Stimulated activated CD4-positive, alpha-beta T cell treated with anti-CD3 and anti-CD28 coated beads, Interleukin-1b, Interleukin-23, amount 100 ng/mL, for 48 hours (primary cell): ENCODE results near the gene DNAH3.
"Not testable (repeated sequence)": the region's sequence is repeated elsewhere in the genome, so short reads cannot be mapped to it uniquely, and the experiment has no call there.

ENCODE experiments used
- DNase-seq: peaks from one replicate; pipeline ENCODE4 v3.0.0-alpha.2; 2020

The DNAH3 gene

DNA sequence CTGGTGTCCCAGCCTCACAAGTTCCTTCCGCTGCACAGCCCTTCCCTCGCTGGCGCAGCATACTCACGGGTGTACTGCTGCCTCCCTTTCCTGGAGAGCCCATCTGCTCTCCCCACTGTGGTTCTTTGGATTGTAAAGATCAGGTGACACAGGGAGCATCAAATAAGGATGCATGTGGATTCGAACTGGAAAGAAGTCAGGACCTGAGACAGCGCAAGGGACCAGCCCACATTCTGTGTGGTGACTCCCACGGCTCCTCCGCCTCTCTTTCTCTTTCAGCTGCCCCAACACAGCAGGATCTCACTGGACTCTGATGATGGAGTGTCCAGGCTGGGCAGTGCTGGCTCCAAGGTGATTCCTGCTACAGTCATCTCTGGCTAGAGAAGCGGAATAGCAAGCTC lies 15.9 kb upstream of the DNAH3 start:
- DNase-seq = no peak

DNA sequence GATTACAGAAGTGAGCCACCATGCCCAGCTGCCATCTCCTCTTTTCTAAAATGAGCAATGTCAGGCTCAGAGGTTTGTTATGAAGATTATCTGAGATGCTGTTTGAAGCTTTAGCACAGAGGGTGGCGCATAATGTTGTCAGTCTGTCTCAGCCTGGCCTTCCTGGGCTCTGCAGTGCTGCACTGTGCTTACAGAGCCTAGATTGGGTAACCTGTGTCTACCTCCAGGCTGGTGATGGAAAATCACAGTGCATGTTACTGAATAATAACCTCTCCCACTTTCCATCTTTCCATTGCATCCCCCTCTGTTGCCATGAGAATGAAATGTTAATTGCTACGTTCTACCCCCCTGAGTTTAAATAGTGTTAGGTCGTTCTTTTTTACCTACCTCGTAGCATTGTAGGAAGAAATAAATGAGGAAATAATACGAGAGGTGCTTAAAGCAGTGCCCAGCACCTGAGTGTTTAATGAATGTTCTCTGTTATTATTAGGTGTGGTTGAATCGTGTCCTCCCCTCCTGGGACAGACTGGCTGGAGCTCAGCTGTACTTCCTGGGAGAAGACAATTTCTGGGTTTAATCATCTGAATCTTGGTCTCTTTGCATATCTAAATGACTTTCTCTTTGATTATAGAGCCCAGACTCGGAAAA lies 14.0 kb upstream of the DNAH3 start:
- no peak for DNase-seq

DNA sequence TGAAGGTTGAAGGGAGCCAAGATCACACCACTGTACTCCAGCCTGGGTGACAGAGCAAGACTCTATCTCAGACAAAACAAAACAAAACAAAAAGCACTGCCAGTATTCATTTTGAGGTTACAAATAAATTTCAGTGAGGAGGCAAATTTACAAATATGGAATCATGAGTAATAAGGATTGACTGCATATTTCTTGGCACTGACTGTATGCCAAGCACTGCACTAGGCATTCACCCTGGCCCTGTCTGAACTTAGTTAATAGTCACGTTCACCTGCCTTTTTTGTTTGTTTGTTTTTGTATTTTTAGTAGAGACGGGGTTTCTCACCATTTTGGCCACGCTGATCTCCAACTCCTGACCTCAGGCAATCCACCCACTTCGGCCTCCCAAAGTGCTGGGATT lies 12.9 kb upstream of the DNAH3 start:
- no peak for DNase-seq

DNA sequence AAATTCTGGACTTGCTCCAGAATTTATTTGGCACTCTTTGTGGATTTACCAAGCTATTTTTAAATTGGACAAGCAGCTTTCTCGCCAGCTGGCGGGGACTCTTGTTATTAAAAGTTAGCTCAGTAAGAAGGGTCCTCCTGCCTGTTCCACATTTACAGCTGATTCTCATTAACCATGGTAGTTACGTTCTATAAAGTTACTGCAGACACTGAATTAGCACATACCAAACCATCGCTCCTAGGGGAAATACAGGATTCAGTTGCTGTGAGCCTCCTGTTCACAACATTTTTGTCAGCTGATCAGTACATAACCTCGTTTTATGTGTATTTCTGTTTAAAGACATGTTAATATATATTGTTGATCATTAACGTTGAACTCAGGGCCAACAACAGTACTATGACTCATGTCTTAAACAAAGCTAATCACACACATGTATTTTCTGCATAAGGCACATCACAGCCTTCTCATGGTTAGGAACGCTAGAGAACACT lies 12.1 kb upstream of the DNAH3 start:
- DNase-seq = no peak

DNA sequence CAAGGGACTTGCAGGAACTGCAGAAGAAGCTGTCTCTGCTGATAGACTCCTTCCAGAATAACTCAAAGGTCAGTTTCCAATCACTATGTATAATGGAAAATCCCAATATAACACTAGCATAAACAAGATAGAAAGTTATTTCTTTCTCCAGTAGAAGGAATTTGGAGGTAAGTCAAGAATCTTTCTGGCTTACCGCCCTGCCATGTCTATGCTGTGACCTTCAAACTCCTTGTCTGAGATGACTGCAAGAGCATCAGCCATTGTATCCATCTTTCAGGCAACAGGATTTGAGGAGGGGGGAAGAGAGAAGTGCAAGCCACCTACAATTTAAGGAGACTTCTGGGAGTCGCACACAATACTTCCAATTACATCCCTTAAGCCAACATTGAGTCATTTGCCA lies 10.6 kb upstream of the DNAH3 start:
- DNase-seq = no peak

DNA sequence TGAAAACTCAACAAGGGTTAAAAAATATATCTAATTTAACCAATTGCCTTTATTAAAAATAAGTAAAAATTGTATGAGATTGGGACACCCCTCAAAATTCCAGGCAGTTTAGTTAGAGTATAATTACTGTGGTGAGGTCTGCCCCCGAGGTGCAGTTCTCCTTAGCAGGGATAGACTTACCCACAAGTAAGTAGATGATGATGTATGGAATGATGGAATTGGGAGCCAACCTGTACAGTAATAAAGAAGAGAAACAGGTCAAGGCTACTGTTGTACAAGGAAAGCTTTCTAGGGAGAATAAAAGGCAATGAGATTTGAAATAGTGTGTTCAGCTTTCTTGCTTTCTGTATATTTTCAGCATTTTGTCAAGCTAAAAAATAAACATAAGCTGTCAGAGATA lies 9.6 kb upstream of the DNAH3 start:
- DNase-seq = no peak

DNA sequence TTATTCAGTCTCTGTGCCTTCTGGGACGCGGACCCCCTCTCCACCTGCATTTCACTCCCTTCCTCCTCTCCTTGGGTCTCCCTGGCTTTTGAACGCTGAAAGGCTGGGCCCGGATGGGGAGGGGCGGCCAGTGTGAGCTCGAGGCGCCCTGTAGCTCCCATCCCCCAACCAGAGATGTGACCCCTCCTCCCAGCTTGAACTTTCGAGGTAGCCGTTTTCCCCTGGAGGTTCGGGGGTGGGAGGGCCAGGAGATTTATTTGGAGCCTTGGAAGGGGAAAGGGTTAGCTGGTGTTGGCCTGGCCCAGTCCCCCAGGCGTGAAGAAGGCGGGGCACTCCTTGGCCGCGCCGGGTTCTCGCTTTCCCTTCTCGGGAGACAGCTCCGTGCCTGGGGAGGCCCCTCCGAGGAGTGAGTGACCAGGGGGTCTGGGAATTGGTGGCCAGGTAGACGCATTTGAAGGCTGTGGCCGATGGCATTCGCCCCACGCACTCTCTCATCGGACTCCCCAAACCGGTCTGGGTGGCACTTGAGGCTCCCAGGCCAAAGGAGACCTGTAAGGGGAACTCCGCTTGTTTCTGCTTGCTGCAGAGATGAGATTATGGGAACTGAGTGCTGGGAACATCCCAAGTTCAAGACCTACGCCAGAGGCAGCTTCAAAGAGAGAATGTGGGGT lies 8.8 kb upstream of the DNAH3 start:
- no peak for DNase-seq

DNA sequence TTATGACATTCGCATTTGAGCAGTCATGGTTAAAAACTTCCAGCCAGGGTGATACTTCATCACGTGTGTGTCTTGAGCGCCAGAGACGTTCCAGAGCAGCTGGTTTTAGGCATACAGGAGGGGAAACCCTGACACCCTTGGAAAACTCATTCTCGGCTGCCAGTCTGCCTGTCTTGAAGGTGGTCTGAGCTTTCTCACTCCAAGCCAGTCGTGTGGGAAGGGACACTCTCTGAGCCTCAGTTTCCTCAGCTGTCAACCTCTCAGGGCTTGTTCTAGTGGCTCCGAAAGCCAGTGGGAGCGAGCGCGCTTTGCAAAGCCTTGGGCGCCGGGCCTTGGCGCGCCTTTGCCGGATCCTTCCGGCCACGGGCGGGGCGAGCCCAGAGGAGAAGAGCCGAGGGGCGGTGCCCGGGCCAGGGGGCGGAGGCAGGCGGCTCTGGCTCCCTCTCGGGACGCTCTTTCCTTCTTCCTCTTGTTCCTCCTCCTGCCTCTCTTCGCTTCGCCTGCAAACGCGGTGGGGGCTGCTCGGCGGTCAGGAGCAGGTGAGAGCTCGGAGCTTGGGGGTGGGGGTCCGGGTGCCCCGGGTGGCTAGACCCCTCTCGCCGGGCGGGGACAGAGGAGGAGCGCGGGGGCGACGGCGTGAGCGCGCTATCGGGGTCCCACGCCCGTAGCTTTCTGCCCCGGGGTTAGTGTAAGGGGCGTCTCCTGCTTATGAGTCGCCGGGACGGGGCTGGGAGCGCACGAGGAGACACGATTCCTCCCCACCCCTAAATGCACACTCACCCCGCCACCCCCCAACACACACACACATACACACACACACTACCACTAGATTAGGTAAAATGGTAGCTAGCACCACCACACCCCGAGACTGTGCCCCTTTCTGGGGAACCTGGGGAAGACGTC lies 7.8 kb upstream of the DNAH3 start, which contains the start of gene LDAF1:
LDAF1 (plus strand) TSS at position 467 of the 903 bp plus-strand sequence. CDS start 2,509 bp downstream, outside the sequence.
- DNase-seq = peak; percentile 72

DNA sequence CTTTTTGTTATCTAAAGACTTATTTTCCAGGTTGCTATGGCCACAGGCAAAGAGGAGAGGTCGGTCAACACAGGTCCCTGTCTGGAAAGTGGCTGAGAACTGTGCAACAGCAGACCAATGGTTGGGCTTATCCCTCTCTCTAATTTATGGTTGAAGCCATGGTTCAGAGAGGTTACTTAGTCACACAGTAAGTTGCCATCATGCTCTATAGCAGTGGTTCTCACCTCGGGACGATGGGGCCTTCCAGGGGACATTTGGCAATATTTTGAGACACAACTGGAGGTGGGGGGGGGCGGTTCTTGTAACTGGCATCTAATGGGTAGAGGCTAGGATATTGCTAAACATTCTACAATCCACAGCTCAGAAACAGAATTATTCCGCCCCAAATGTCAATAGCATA lies 7.0 kb upstream of the DNAH3 start:
- no peak for DNase-seq

DNA sequence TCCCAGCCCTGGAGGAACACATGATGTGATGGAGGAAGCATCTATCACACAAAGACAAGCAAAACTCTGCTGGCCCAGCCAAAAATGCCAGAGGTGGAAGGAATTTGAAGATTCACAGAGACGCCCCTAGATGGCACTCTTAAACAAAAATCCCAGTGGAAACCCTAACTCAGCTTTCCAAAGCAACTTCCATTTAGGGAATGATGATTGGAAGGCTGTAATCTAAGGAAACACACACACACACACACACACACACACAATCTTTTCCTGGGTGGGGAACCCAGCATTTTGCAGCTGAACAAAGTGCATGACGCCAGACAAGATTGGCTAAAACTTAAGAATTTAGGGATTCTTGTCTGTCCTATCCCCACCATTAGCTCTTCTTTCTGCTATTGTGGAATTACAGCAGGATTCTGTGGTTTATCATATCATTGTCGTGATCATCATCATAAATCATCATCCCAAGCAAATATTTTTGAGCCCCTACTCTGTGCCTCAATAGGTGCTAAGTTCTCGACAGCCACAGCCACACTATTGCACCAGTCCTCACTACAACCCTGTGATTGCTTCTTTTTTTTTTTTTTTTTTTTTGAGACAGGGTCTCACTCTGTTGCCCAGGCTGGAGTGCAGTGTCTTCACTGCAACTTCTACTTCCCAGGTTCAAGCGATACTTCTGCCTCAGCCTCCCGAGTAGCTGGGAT lies 6.3 kb upstream of the DNAH3 start:
- DNase-seq = no peak

DNA sequence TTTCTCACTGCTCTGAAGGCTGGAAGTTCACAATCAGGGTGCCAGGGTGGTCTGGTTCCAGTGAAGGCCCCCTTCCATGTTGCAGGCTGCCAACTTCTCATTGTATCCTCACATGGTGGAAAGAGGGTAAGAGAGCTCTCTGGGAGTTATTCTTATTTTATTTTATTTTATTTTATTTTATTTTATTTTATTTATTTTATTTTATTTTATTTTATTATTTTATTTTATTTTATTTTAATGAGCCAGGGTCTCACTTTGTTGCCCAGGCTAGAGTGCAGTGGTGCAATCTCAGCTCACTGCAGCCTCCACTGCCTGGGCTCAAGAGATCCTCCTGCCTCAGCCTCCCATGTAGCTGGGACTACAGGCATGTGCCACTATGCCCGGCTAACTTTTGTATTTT lies 5.4 kb upstream of the DNAH3 start:
- DNase-seq = not testable (repeated sequence)

DNA sequence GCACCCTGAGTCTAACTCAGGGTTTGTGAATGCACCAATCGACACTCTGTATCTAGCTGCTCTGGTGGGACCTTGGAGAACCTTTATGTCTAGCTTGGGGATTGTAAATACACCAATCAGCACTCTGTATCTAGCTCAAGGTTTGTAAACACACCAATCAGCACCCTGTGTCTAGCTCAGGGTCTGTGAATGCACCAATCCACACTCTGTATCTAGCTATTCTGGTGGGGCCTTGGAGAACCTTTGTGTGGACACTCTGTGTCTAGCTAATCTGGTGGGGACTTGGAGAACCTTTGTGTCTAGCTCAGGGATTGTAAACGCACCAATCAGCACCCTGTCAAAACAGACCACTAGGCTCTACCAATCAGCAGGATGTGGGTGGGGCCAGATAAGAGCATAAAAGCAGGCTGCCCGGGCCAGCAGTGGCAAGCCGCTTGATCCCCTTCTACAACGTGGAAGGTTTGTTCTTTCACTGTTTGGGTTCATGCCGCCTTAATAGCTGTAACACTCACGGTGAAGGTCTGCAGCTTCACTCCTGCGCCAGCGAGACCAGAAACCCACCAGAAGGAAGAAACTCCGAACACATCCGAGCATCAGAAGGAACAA lies 2.6 kb upstream of the DNAH3 start:
- DNase-seq = not testable (repeated sequence)

DNA sequence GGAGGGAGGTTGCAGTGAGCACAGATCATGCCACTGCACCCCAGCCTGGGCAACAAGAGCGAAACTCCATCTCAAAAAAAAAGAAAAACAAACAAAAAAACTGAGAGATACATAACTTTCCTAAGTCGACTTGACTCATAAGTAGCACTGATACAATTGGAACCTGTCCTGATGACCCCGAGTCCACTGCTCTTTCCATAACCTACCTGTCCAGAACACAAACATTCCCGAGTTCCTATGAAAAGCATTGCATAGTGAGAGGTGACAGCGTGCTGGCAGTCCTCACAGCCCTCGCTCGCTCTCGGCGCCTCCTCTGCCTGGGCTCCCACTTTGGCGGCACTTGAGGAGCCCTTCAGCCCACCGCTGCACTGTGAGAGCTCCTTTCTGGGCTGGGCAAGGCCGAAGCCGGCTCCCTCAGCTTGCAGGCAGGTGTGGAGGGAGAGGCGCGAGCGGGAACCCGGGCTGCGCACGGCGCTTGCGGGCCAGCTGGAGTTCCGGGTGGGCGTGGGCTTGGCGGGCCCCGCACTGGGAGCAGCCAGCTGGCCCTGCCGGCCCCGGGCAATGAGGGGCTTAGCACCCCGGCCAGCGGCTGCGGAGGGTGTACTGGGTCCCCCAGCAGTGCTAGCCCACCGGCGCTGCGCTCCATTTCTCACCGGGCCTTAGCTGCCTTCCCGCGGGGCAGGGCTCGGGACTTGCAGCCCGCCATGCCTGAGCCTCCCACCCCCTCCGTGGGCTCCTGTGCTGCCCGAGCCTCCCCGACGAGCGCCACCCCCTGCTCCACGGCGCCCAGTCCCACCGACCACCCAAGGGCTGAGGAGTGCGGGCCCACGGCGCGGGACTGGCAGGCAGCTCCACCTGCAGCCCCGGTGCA lies 1.7 kb upstream of the DNAH3 start:
- DNase-seq = not testable (repeated sequence)

DNA sequence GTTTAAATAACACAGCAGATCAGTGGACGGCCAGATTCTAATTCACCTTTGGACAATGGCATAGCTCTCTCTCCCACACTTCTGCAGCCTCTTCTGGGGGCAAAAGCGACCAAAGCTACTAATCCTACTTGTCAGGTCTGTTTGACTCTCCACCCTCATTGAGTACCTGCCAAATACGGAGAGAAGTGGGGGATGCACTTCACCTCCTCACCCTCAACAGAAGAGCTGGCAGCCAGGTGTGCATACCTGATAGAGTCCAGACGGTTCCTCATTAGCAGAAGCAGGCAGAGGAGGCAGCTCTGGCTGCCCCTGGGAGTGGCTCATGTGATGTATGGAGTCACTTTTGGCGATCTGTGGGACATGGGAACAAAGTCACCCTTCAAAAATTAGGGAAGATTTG lies 4.9 kb downstream of the DNAH3 start:
- no peak for DNase-seq

DNA sequence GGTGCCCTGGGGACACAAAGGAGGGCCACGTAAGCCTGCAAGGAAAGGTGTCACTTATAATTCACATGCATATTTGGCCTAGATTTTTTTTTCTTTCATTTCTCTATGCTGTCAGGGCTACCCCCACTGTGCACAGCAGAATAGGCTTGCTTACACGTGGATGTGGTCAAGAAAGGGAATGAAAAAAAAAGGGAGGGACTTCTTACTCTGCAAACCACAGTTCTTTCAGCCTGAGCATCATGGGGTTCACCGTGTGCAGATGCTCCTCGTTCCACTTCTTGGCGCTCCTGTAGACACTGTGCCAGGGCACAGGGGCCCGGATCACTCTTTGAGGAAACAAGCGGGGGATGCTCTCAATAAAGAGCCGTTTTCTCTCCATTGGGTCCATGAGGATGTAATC lies 16.6 kb downstream of the DNAH3 start:
- no peak for DNase-seq

DNA sequence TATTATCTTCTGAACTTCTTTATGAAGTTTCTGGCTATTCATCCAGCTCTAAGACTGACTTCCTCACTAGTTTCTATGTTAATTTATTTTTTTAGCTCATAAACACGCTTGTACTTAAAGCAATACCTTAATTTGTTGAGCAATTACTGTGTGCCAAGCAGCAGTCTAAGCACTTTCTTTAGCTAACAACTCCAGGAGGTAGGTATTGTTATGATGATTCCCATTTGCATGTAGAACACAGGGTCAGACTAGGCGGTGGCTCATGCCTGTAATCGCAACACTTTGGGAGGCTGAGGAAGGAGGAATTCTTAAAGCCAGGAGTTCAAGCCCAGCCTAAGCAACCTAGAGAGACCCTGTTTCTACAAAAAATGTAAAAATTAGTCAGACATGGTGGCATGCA lies 19.8 kb downstream of the DNAH3 start:
- DNase-seq = no peak

DNA sequence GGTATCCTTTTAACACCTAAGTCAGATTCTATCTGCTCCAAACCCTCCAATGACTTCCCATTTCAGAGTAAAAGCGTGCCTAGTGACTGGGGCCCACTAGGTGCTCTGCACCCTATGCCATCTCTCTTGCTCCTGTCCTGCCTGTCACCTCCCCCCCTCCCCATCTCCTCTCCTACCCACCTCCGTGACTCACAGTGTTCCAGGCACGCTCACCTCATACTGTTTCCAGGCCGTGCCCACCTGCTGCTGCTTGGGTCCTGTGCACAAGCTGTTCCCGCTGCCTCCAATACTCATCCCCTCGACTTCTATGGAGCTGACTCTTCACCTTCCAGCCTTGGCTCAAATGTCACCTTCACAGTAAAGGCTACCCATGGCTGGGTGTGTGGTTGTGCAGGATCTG lies 21.7 kb downstream of the DNAH3 start:
- no peak for DNase-seq

DNA sequence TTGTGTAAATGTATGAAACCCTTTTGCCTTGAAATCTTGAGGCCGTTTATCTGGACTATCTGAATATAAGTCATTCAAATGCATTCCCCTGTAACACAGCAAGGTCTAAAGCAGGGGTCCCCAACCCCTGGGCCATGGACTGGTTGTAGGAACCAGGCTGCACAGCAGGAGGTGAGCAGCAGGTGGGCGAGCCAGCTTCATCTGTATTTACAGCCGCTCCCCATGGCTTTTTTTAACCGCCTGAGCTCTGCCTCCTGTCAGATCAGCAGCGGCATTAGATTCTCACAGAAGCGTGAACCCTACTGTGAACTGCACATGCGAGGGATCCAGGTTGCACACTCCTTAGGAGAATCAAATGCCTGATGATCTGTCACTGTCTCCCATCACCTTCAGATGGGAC lies 24.1 kb downstream of the DNAH3 start:
- DNase-seq = no peak

DNA sequence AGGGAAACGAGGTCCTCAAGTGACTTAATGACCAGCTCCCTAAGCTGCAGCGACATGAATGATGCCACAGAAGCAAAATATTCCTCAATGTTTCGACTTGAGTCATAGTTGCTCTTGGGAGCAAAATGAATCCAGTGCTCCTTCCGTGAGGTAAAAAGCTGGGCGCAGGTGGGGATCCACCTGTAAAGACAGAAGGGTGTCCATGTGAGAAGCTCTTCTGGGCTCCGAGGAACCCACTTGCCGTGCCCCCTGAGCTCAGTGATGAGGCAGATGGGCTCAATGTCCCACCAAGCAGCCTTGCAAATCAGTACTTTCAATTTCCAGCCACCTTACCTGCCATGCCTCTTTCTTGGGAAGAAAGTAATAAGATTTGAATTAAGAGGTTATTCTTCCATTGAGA lies 25.5 kb downstream of the DNAH3 start:
- DNase-seq = no peak

DNA sequence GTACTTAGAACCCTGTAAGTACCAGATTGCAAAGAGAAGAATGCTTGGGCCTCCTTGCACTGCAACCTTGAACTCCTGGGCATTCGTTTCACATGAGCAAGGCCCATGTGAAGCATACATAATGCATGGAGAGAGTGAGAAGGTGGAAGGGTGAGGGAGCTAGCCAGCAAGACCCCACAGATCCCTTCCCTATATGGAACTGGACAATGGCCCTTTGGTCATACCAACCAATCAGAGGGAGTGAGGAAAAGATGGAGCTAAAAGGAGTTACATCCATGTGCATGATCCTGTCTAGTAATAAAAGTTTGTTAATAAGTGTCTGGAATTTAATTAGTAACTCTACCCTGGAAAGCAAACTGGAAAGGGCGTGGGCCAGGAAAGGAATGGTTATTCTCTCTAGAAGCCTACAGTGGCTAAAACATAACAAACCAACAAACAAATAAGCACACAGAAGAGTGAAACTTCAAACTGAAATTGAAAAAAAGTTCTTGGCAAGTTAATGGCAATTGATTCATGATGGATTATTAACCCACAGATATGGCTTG lies 29.6 kb downstream of the DNAH3 start:
- DNase-seq = no peak

DNA sequence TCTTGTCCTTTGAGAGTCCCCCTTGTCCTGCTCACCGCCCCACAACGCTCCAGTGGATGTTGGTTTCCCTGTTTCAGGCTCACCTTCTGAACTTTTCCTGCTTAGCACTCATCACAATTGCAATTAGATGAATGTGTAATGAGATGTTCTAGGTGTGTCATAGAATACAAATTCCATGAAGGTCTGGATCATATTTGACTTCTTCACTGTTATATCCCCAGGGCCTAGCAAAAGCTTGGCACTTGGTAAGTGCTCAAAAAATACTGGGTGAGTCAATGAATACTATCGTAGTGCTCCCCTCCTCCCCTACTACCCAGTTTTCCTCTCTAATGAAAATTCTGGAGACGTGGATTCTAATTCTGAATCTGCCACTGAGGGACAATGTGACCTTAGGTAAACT lies 33.1 kb downstream of the DNAH3 start:
- no peak for DNase-seq
